ENCODE measurements around the gene NTRK3. TPM values are rescaled to one million over a fixed set of nuclear protein-coding genes. Genes with fewer than 3 reads are reported as not detected.

Gene NTRK3
- total RNA-seq, 5 donors from 2014 or later (not counting 1 experiment from before 2014, with no cell fraction given) = not detected

DNA sequence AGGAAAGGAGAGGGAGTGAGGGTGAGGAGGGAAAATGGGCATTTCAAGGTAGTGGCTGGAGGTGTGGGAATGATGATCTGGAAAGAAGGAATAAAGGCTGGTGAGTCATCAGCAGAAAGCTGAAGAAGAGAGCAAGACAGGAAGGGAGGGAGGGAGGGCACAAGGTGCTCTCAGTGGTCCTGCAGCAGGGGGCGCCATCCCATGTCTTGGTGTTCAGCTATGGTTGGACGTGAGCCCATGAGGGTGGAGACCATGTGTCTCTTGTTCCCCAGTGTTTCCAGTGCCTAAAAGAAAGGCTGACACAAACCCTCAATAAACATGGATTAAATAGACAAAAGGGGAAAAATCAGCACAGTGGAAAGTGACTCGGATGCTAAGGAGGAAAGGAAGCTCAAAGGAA, 228.5 kb downstream of the NTRK3 start:
- Mint-ChIP-seq H3K36me3 (no peaks in the 10 kb centered on the region), H3K27me3 (peaks cover 3 to 13% of the 10 kb centered on the region in 2 donors), H3K27ac (no peak overlapping the region), H3K9me3 (peaks cover 0 to 4% (median 0%) of the 10 kb centered on the region in 3 donors), H3K4me3 (no peak overlapping the region), H3K4me1 (no peaks in the 10 kb centered on the region)
- H3K36me3 ChIP-seq (ENCODE audit: control insufficient read depth in 2 of 2, extremely low read depth in 1 of 2, insufficient read depth in 1 of 2, low read length in 1 of 2) = no peaks in the 10 kb centered on the region
- 78% methylated on average over 1 of the region's 3 CpGs for WGBS (ENCODE audit: insufficient coverage)
- H3K4me3 ChIP-seq (ENCODE audit: control insufficient read depth in 1 of 2, extremely low read depth in 1 of 2, low read length in 1 of 2) = no peak overlapping the region
- no peaks in the 10 kb centered on the region for H3K4me1 ChIP-seq (ENCODE audit: control insufficient read depth in 1 of 2, extremely low read depth in 1 of 2, insufficient read depth in 2 of 2, low read length in 2 of 2)
- ATAC-seq (replicated peaks in 1 of 4) = no peak
- no peak for DNase-seq
- CTCF ChIA-PET = no interaction called here
- H3K27me3 ChIP-seq (replicated peaks in 1 of 2; ENCODE audit: control insufficient read depth in 2 of 2, extremely low read depth in 1 of 2, insufficient read depth in 2 of 2, low read length in 1 of 2) = peaks cover 0 to 16% of the 10 kb centered on the region in 2 experiments
- no peaks in the 10 kb centered on the region for H3K9me3 ChIP-seq
- no peak overlapping the region for H3K27ac ChIP-seq (ENCODE audit: low read length)
- POLR2A ChIA-PET = no interaction called here

DNA sequence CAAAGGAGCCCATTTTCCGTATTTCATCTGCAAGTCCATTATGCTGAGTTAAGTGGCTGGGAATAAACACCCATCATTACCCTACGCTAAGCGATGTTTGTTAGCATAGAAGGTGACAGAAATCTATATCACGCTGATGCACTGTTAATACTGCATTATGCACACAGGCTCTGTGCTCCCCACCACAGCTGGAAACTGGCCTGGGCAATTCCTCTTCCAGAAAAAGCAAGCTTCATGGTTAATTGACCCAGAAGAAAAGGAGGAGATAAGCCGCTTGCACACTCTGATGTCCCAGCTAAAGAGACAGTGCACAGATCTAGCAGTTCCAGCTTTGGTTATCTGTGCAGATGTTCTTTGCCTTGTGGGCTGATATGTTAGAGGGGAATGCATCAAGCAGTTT, 232.6 kb downstream of the NTRK3 start:
- Histone ChIP-seq H3K27ac (ENCODE audit: low read length) (no peak overlapping the region), H3K36me3 (ENCODE audit: control insufficient read depth in 2 of 2, extremely low read depth in 1 of 2, insufficient read depth in 1 of 2, low read length in 1 of 2) (no peaks in the 10 kb centered on the region), H3K4me1 (ENCODE audit: control insufficient read depth in 1 of 2, extremely low read depth in 1 of 2, insufficient read depth in 2 of 2, low read length in 2 of 2) (no peaks in the 10 kb centered on the region), H3K27me3 (replicated peaks in 1 of 2; ENCODE audit: control insufficient read depth in 2 of 2, extremely low read depth in 1 of 2, insufficient read depth in 2 of 2, low read length in 1 of 2) (peaks cover 0 to 8% of the 10 kb centered on the region in 2 experiments), H3K4me3 (ENCODE audit: control insufficient read depth in 1 of 2, extremely low read depth in 1 of 2, low read length in 1 of 2) (no peak overlapping the region), H3K9me3 (no peaks in the 10 kb centered on the region)
- POLR2A ChIA-PET = no interaction called here
- no CpG with 5 or more reads among the region's 5 CpGs for WGBS (ENCODE audit: insufficient coverage)
- Mint-ChIP-seq H3K9me3 (peaks cover 0 to 4% (median 0%) of the 10 kb centered on the region in 3 donors), H3K27ac (no peak overlapping the region), H3K4me3 (no peak overlapping the region), H3K4me1 (no peaks in the 10 kb centered on the region), H3K27me3 (peaks cover 0 to 13% of the 10 kb centered on the region in 2 donors), H3K36me3 (no peaks in the 10 kb centered on the region)
- ATAC-seq (replicated peaks in 1 of 4) (no peak), DNase-seq (no peak)
- CTCF ChIA-PET = no interaction called here

DNA sequence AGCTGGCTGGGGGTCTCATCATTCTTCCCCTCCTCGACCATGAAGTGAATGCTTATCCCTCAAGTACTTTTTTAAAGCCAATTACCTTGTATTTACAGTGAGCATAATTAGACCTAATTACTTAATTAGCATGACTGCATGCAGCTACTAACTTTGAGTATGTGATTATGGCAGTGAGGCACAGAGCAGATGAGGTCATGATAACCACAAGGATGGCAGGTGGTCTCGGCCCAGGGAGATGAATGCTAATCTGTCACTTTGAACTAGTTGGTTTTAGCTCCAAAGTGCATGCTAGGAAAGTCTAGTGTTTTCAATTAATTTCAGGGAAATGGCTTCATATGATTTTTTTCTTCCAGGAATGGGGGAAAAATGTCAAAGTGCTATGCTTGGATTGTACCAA, 233.8 kb downstream of the NTRK3 start:
- Histone ChIP-seq H3K9me3 (no peaks in the 10 kb centered on the region), H3K4me3 (ENCODE audit: control insufficient read depth in 1 of 2, extremely low read depth in 1 of 2, low read length in 1 of 2) (no peak overlapping the region), H3K4me1 (ENCODE audit: control insufficient read depth in 1 of 2, extremely low read depth in 1 of 2, insufficient read depth in 2 of 2, low read length in 2 of 2) (no peaks in the 10 kb centered on the region), H3K36me3 (ENCODE audit: control insufficient read depth in 2 of 2, extremely low read depth in 1 of 2, insufficient read depth in 1 of 2, low read length in 1 of 2) (no peaks in the 10 kb centered on the region), H3K27ac (ENCODE audit: low read length) (no peak overlapping the region), H3K27me3 (replicated peaks in 1 of 2; ENCODE audit: control insufficient read depth in 2 of 2, extremely low read depth in 1 of 2, insufficient read depth in 2 of 2, low read length in 1 of 2) (peaks cover 0 to 8% of the 10 kb centered on the region in 2 experiments)
- WGBS (ENCODE audit: insufficient coverage) = 56% methylated on average over 1 of the region's 2 CpGs
- ATAC-seq (replicated peaks in 1 of 4) = no peak
- no peak for DNase-seq
- ChIA-PET POLR2A (no interaction called here), CTCF (no interaction called here)
- Mint-ChIP-seq H3K4me1 (no peaks in the 10 kb centered on the region), H3K27ac (no peak overlapping the region), H3K9me3 (peaks cover 0 to 2% (median 0%) of the 10 kb centered on the region in 3 donors), H3K36me3 (no peaks in the 10 kb centered on the region), H3K27me3 (peaks cover 0 to 11% of the 10 kb centered on the region in 2 donors), H3K4me3 (no peak overlapping the region)

DNA sequence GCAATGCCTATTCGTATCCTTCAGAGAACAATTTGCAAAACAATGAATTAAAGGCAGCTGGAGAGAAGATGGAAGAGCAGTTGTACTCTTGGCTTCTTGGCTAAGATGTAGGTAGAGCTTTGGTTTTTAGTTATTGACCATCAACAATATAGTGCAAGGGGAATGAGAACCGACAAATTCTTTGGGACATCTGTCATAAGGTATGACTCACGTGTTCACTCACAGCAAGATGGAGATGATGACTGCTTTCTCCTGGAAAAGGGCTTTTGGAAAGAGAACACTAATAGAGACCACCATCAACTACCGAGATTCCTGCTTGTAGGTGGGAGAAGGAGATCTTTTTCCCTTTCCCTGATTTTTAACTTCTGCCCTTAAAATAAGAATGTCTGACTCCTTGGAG, 234.9 kb downstream of the NTRK3 start:
- H3K27me3 Mint-ChIP-seq = peaks cover 0 to 10% of the 10 kb centered on the region in 2 donors
- no peaks in the 10 kb centered on the region for H3K36me3 Mint-ChIP-seq
- DNase-seq (no peak), ATAC-seq (replicated peaks in 1 of 4) (no peak)
- H3K36me3 ChIP-seq (ENCODE audit: control insufficient read depth in 2 of 2, extremely low read depth in 1 of 2, insufficient read depth in 1 of 2, low read length in 1 of 2) = no peaks in the 10 kb centered on the region
- CTCF ChIA-PET = no interaction called here
- H3K4me1 ChIP-seq (ENCODE audit: control insufficient read depth in 1 of 2, extremely low read depth in 1 of 2, insufficient read depth in 2 of 2, low read length in 2 of 2) = no peaks in the 10 kb centered on the region
- no CpG with 5 or more reads among the region's 4 CpGs for WGBS (ENCODE audit: insufficient coverage)
- H3K4me1 Mint-ChIP-seq = no peaks in the 10 kb centered on the region
- H3K9me3 ChIP-seq = no peaks in the 10 kb centered on the region
- no peak overlapping the region for H3K4me3 ChIP-seq (ENCODE audit: control insufficient read depth in 1 of 2, extremely low read depth in 1 of 2, low read length in 1 of 2)
- H3K27ac Mint-ChIP-seq = no peak overlapping the region
- H3K27ac ChIP-seq (ENCODE audit: low read length) = no peak overlapping the region
- peaks cover 0 to 8% of the 10 kb centered on the region in 2 experiments for H3K27me3 ChIP-seq (replicated peaks in 1 of 2; ENCODE audit: control insufficient read depth in 2 of 2, extremely low read depth in 1 of 2, insufficient read depth in 2 of 2, low read length in 1 of 2)
- H3K9me3 Mint-ChIP-seq = no peaks in the 10 kb centered on the region
- POLR2A ChIA-PET = no interaction called here
- no peak overlapping the region for H3K4me3 Mint-ChIP-seq

DNA sequence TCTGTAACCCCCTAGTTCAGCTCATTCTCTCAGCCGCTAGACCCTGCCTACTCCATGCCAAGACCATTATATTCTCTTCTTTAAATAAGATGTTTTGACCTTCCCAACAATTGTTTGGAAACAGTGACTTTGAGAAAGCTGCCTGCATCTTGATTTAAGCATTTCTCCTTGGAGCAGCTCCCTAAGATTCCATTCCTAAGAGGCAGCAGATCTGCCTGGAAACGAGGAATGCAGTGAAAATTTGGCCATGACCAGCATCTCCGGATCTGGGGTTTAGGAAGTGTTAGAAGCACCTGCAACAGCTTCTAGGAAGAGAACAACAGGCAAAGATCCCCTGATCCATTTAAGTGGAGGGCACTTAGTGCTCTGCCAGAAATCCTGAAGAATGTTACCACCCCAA, 235.7 kb downstream of the NTRK3 start:
- H3K36me3 Mint-ChIP-seq = no peaks in the 10 kb centered on the region
- Histone ChIP-seq H3K27ac (ENCODE audit: low read length) (no peak overlapping the region), H3K36me3 (ENCODE audit: control insufficient read depth in 2 of 2, extremely low read depth in 1 of 2, insufficient read depth in 1 of 2, low read length in 1 of 2) (no peaks in the 10 kb centered on the region), H3K9me3 (no peaks in the 10 kb centered on the region), H3K27me3 (replicated peaks in 1 of 2; ENCODE audit: control insufficient read depth in 2 of 2, extremely low read depth in 1 of 2, insufficient read depth in 2 of 2, low read length in 1 of 2) (peaks cover 0 to 7% of the 10 kb centered on the region in 2 experiments), H3K4me3 (ENCODE audit: control insufficient read depth in 1 of 2, extremely low read depth in 1 of 2, low read length in 1 of 2) (no peak overlapping the region), H3K4me1 (ENCODE audit: control insufficient read depth in 1 of 2, extremely low read depth in 1 of 2, insufficient read depth in 2 of 2, low read length in 2 of 2) (no peaks in the 10 kb centered on the region)
- POLR2A ChIA-PET = no interaction called here
- DNase-seq (no peak), ATAC-seq (replicated peaks in 1 of 4) (no peak)
- H3K4me1 Mint-ChIP-seq = no peaks in the 10 kb centered on the region
- H3K9me3 Mint-ChIP-seq = no peaks in the 10 kb centered on the region
- no peak overlapping the region for H3K4me3 Mint-ChIP-seq
- H3K27me3 Mint-ChIP-seq = peaks cover 0 to 10% of the 10 kb centered on the region in 2 donors
- CTCF ChIA-PET = no interaction called here
- WGBS (ENCODE audit: insufficient coverage) = 78% methylated on average over 2 of the region's 3 CpGs
- H3K27ac Mint-ChIP-seq = no peak overlapping the region

DNA sequence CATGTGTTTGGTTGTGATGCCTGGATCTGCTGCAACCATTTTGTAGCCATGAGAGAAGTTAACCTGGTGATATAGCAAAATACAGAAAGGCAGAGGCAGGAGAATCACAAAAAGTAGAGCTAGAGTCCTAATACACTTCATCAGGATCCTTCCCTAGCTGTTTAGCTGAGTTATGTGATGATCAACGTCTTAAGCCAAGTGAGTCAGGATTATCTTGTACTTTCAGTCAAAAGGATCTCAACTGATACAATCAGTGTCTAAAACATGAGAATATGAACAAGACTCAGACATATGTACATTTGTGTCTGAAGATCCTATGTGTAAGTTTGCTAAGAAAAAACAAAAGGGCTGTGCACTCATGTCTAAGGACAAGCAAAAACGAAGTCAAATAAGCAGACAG, 236.9 kb downstream of the NTRK3 start:
- DNase-seq (no peak), ATAC-seq (replicated peaks in 1 of 4) (no peak)
- Mint-ChIP-seq H3K4me1 (no peaks in the 10 kb centered on the region), H3K27ac (no peak overlapping the region), H3K4me3 (no peak overlapping the region), H3K27me3 (peaks cover 6 to 14% of the 10 kb centered on the region in 2 donors), H3K36me3 (no peaks in the 10 kb centered on the region), H3K9me3 (no peaks in the 10 kb centered on the region)
- Histone ChIP-seq H3K27me3 (replicated peaks in 1 of 2; ENCODE audit: control insufficient read depth in 2 of 2, extremely low read depth in 1 of 2, insufficient read depth in 2 of 2, low read length in 1 of 2) (peaks cover 0 to 7% of the 10 kb centered on the region in 2 experiments), H3K4me1 (ENCODE audit: control insufficient read depth in 1 of 2, extremely low read depth in 1 of 2, insufficient read depth in 2 of 2, low read length in 2 of 2) (no peaks in the 10 kb centered on the region), H3K4me3 (ENCODE audit: control insufficient read depth in 1 of 2, extremely low read depth in 1 of 2, low read length in 1 of 2) (no peak overlapping the region), H3K27ac (ENCODE audit: low read length) (no peak overlapping the region), H3K9me3 (no peaks in the 10 kb centered on the region), H3K36me3 (ENCODE audit: control insufficient read depth in 2 of 2, extremely low read depth in 1 of 2, insufficient read depth in 1 of 2, low read length in 1 of 2) (no peaks in the 10 kb centered on the region)
- CTCF ChIA-PET = no interaction called here
- WGBS (ENCODE audit: insufficient coverage) = 55% methylated on average over 1 of the region's 2 CpGs
- POLR2A ChIA-PET = no interaction called here
